Breast epithelium (tissue), 3 donors: ENCODE data around the gene DLEC1.

Experiments
- CTCF ChIP-seq, 3 donors: fragments of 450-650 bp; IDR thresholded peaks; one replicate each; pipeline ENCODE4 v1.5.1; 2016 to 2017; ENCODE audit warnings: antibody characterized with exemption in 3 of 3, mild to moderate bottlenecking in 3 of 3, moderate library complexity in 3 of 3
- POLR2A ChIP-seq: fragments of 450-650 bp; IDR thresholded peaks from one replicate; pipeline ENCODE4 v1.6.1; 2016; ENCODE audit warnings: antibody characterized with exemption, mild to moderate bottlenecking, moderate library complexity
- POLR2AphosphoS5 ChIP-seq, 3 donors: sonication (generic); formaldehyde crosslinking; IDR thresholded peaks; one replicate each; pipeline ENCODE4 v1.6.1; 2017; ENCODE audit warnings: antibody characterized with exemption in 3 of 3

GRCh38 chr3:38164952-38165721 lies 126.1 kb downstream of the DLEC1 start, which contains the start of gene OXSR1:
- peak; percentile 82 for TF ChIP-seq POLR2A
- peak; percentile 83 to 99 (median 93) for TF ChIP-seq POLR2AphosphoS5 (IDR thresholded peaks at IDR 0.05)
- no peak for TF ChIP-seq CTCF (IDR thresholded peaks at IDR 0.05)
